ENCODE results near the gene PAWR. TPM values are rescaled to one million over a fixed set of nuclear protein-coding genes. Genes with fewer than 3 reads are reported as not detected.
A peak's percentile ranks its signal among the peaks of the same experiment; 100 is the strongest.

PAWR gene
- total and polyA plus RNA-seq, 9 of the 15 experiments (the other 6 are each of a cell fraction or from before 2014, with no cell fraction given), result 0.82 TPM; not detected in 8

- no peak for TF ChIP-seq NCOA6 (IDR thresholded peaks at IDR 0.05)
- peak; percentile 50; the same call in 1 of the 2 replicates for TF ChIP-seq ZNF354B (CRISPR knock-in tag; IDR thresholded peaks at IDR 0.05)
- no peak for TF ChIP-seq ZNF3 (CRISPR knock-in tag; IDR thresholded peaks at IDR 0.05)
- no peak for TF ChIP-seq DDX20 (tag; IDR thresholded peaks at IDR 0.05; ENCODE audit: low read depth)
- no peak for TF ChIP-seq PTRF (tag; IDR thresholded peaks at IDR 0.05)
- no peak for TF ChIP-seq ZNF408 (CRISPR knock-in tag; IDR thresholded peaks at IDR 0.05; ENCODE audit: low read depth)
- TF ChIP-seq GABPB2 (CRISPR knock-in tag; conservative IDR thresholded peaks at IDR 0.05), result no peak
- TF ChIP-seq FOXJ2 (tag; IDR thresholded peaks at IDR 0.05), result no peak
- TF ChIP-seq CBX3 (IDR thresholded peaks at IDR 0.05; ENCODE audit: borderline replicate concordance in 1 of 2, low read length in 2 of 2), result no peak
- TF ChIP-seq, protein P1, sequence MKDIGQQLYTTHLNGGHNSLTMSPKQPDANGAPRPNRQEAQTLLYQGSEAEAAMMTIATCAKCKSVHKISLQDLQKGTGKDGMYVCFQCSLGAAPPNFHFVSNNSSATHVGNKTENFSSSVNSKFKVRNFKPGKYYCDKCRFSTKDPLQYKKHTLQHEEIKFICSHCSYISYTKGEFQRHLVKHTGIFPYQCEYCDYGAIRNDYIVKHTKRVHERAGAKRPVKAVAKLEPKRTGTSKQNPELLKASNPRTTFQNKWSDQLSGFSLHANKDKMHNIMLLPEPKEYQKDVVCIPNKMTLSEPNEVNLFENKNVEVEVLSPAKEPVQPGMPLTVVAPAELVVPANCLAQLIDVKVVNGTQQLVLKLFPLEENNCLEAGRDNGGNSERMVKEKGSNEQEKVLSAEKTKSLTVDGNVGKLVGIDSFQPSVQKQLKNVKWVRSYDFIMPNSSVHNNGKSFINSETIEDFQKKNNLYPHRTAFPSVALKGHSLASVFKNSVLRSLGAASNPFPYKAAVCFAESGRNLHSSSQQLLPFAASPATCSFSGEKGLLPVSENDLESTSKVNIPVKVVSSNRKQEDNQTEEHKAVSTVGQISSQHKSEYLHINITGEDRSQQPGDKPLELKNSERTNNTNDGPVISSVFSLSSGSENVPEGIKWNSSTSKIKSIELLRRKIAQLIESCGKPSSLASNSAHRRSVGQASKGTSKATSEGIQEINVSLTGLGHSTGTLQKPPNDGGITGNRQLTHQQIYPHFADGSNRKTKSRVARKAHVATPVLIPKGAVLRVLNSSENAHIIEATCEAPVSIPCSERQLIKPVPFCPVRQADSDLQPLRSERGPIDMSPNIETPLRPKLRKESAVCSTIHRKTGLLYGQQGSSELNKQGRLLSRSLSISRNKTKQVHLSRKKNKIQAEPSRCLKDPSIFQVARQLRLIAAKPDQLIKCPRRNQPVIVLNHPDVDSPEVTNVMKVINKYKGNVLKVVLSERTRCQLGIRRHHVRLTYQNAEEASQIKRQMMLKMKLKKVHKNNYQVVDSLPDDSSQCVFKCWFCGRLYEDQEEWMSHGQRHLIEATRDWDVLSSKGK (CRISPR knock-in tag; IDR thresholded peaks at IDR 0.05), result no peak
- no peak for TF ChIP-seq MCM7 (IDR thresholded peaks at IDR 0.05)
These were observed 47.3 kb upstream of the PAWR start (continued) for GRCh38 chr12:79737875-79738718.

Data from K562 (cell line).